Head of caudate nucleus (tissue), 42 donors: ENCODE data around the gene ZNF879.
A peak's percentile ranks its signal among the peaks of the same experiment; 100 is the strongest.

Experiments used
- DNase-seq, 42 donors: peaks; one replicate each; pipeline versions ENCODE4 v3.0.0 to v3.0.0-alpha.2; 2020 to 2021; ENCODE audit warnings: mixed read lengths in 7 of 42
- intact Hi-C: fragments of 100-400 bp; cut with DNase I; formaldehyde crosslinking; loops from one replicate; pipeline ENCODE4 v1.15.0; 2022

Gene ZNF879

GRCh38 chr5:178997191-178997590 is 26.4 kb upstream of the ZNF879 start:
- intact Hi-C loops = no loop called here
- DNase-seq = no peak

DNA sequence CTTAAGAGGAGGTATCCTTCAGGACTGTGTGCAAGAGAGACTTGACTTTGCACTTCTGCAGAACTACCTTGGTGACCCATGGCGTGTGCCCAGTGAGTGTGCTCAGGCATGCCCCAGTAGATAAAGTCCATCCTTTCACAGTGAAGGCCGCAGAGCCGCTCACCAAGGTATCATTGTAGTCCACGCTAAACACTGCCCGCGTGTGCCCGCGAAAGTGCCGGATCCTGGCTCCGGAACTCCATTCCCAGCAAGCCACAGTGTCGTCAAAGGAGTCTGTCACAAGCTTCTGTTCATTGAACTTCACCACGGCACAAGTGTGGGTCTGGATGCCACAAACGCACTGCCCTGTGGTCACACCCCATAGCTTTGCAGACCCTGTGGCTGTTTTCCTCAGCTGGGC is 25.2 kb upstream of the ZNF879 start:
- no peak for DNase-seq
- intact Hi-C loops = no loop called here

GRCh38 chr5:179006564-179006963 is 17.0 kb upstream of the ZNF879 start:
- no peak for DNase-seq
- intact Hi-C loops = no loop called here

DNA sequence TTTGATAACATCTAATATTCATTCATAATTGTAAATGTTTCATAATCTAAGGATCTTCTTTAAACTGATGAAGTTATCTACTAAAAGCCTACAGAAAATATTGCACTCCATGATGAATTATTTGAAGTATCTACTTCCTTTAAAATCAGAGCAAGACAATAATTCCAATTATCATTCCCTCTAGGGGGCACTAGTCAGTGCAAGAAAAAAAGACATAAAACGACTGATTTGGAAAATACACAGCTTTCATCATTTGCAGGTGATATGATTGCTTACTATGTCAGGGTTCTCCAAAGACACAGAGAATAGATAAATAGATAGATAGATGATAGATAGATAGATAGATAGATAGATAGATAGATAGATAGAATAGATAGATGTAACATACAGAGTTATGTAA is 14.9 kb upstream of the ZNF879 start:
- intact Hi-C loops = no loop called here
- no peak for DNase-seq

DNA sequence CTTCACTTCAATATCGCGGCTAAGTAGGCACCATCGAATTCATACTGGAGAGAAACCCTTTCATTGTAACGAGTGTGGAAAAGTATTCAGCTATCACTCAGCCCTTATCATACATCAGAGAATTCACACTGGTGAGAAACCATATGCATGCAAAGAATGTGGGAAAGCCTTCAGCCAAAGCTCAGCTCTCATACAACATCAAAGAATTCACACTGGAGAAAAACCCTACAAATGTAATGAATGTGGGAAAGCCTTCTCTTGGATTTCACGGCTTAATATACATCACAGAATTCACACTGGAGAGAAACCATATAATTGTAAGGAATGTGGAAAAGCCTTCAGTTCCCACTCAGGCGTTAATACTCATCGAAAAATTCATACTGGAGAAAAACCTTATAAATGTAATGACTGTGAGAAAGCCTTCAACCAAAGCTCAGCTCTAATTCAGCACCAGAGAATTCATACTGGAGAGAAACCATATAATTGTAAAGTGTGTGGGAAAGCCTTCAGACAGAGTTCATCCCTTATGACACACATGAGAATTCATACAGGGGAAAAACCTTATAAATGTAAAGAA is 9.5 kb downstream of the ZNF879 start:
- DNase-seq = no peak
- intact Hi-C loops = no loop called here

DNA sequence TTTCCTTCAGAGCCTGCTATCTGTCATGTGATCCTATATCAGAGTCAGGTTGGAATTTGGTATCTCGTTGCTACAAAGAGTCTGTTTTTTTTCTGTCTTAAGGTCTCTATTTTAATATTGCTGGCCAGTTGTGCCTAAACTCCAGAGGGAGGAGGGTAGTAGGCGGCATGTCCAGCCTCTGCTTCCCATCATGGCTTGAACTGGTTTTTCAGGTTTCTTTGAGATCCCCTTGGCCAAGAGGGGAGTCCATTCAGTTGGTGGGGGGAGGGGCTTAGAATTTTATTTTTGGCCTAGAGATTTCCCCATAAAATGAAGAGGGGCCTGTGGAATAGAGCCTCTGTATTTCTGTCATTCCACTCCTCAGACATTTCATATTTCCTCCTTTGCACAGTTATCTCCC is 21.2 kb downstream of the ZNF879 start:
- no peak for DNase-seq
- intact Hi-C loops = no loop called here

GRCh38 chr5:179051784-179052183 is 28.2 kb downstream of the ZNF879 start:
- intact Hi-C loops = no loop called here
- DNase-seq = no peak

GRCh38 chr5:179054036-179054785 is 30.6 kb downstream of the ZNF879 start:
- intact Hi-C loops = no loop called here
- DNase-seq = no peak

DNA sequence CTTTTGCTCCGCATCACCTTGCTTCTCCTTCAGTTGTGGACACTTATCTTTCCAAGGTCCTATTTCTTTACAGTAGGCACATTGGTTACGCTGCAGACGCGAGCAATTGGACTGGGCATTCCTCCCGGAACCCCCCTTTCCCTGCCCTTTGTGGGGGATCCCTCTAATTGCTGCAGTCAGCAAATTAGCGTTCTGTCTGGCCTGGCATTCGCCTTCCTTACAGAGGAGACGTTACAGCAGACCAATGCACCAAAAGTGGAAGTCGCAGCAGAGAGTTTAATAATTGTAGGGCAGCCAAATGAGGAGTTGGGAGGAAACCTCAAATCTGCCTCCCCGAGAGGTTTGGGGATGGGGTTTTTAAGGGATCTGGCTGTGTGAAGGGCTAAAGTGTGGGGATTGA is 31.3 kb downstream of the ZNF879 start:
- intact Hi-C loops = no loop called here
- no peak for DNase-seq

DNA sequence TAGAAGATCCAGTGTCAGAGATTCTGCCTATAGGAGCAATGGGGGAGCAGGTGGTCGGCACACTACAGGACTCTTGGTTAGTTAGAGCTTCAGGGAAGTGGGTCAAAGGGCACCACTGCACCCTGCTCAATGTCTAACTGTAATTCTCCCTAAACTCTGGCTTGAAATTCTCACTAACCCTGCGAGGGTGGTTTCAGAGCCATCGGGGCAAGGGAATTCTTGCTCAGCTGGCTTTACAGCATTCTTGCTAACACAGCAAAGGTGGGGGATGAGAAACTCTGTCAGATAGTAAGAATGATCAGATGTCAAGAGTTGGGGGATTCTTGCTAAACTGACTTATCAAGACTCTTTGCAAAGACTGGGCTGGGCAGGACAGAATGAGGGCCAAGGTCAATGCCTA is 31.8 kb downstream of the ZNF879 start:
- DNase-seq = no peak
- intact Hi-C loops = no loop called here

DNA sequence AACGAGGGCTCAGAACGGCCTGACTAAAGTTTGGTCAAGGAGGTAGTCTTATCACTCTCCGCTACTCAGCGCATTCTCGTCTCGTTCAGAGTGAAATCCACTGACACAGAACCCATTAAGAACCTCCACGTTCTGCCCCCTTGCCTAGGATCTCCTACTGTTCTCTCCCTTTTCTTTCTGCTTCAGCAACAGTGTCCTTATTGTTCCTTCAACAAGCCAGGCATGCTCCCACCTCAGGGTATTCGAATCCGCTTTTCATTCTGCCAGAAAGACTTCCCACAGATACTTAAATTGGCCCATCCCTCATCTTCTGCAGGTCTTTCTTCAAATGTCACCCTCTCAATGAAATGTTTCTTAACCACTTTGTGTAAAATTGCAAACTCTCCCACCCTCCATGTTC is 32.2 kb downstream of the ZNF879 start:
- intact Hi-C loops = no loop called here
- no peak for DNase-seq

DNA sequence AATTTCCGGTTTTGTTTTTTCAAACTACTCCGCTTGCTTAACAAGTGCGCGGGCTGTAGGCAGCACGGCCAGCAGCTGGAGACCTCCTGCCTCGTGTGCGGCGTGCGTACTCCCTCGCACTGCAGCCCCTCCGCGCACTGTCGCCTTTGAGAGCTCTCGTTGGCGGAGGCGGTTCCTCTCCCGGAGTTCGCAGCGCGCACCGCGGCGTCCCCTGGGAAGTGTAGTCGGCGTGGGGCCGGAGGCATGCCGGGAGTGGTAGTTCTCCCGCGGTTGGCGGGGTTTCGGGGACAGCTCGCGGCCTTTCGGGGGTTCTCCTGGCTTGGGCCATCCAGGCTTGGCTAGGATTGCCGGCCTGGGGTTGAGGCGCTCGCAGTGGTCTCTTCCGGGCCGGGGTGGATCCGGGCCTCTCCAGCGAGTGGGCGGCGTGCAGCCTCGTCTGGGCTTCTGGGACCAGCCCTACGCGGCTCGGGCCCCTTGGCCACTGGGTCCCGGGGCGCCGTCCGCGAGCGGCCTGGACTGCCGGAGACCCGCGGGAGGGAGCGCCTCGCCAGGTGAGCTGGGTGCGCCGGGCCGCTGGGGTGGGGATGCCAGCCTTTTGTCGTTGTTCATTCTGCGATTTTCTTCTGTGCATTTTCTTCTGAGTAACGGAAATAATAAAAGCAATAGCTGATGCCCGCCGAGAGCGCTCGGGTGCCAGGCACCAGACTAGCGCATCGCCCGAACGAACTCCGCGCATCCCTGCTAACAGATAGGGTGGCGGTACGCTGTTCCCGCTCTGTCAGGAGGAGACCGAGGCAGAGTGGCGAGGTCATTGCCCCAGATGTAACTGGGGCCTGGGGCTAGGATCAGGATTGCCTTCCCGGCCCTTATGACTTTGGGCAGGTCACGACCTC is 36.8 kb downstream of the ZNF879 start, which contains the start of gene ZNF354C:
TSS of gene ZNF354C (plus strand) at position 258 of the 893 bp plus-strand sequence. CDS start 1,696 bp downstream, outside the sequence.
- intact Hi-C loops = loop anchor here (5.0 to 10.0 kb wide), 3 partner anchors 33 to 203 kb away; partner anchors contain the start of genes ZNF354B and ZNF454
- DNase-seq = peak; percentile 80 to 96 (median 92)

- intact Hi-C loops = loop anchor here (5.0 to 10.0 kb wide), 3 partner anchors 34 to 204 kb away; partner anchors contain the start of genes ZNF354B and ZNF454
- DNase-seq = peak in 5 of 42 donors; percentile 4 to 18 (median 11)
Observed at GRCh38 chr5:179061025-179061424, 37.4 kb downstream of the ZNF879 start.

DNA sequence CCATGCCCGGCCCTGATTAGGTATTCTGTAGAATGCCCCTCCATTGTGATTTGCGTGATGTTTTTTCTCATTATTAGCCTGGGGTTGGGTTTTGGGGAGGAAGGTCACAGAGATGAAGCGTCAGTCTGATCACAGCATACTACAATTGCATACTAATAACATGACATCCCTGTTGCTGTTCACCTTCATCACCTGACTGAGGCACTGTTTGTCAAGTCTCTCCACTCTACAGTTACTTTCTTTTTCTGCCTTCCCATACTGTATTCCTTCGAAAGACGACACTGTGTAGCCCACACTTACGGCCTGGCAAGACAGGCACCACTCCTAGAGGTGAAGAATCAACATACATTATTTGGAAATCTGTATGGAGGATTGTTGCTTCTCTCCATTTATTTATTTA is 42.1 kb downstream of the ZNF879 start:
- no peak for DNase-seq
- intact Hi-C loops = loop anchor here (10.0 kb wide), 1 partner anchor 121 kb away; the partner anchor contains the start of gene ZNF454

- intact Hi-C loops = no loop called here
- no peak for DNase-seq
Observed at GRCh38 chr5:179079165-179079987, 55.8 kb downstream of the ZNF879 start.

- intact Hi-C loops = no loop called here
- DNase-seq = no peak
Observed at GRCh38 chr5:179080724-179081123, 57.1 kb downstream of the ZNF879 start.
